K562 (cell line): ENCODE data around the gene YES1. TPM values are rescaled to one million over a fixed set of nuclear protein-coding genes. Genes with fewer than 3 reads are reported as not detected.

Experiments
- ARID1B ChIP-seq: fragments of 450-650 bp; IDR thresholded peaks from 2 replicates; pipeline ENCODE4 v1.6.1; 2016; ENCODE audit warnings: antibody characterized with exemption, mild to moderate bottlenecking, inconsistent platforms
- BRCA1 ChIP-seq, 2 experiments: fragments of 450-650 bp in 1 of 2; sonication (generic) in 1 of 2; formaldehyde crosslinking in 1 of 2; IDR thresholded peaks; 2 replicates each; pipeline versions ENCODE4 v1.5.0 to v1.6.1; 2017 to 2020; ENCODE audit warnings: mild to moderate bottlenecking in 1 of 2, missing genetic modification reagents in 1 of 2
- CGGBP1 ChIP-seq: fragments of 250-450 bp; sonication (Bioruptor Pico); IDR thresholded peaks from 2 replicates; pipeline ENCODE4 v1.9.0; 2021; ENCODE audit warnings: mild to moderate bottlenecking
- DLX4 ChIP-seq: fragments of 250-450 bp; sonication (Bioruptor Pico); IDR thresholded peaks from 2 replicates; pipeline ENCODE4 v1.6.1; 2021; ENCODE audit warnings: mild to moderate bottlenecking
- E2F6 ChIP-seq, 2 experiments: IDR thresholded peaks; 2 replicates each; pipeline ENCODE4 v1.6.1; 2011; ENCODE audit warnings: borderline replicate concordance in 1 of 2, control low read depth in 1 of 2, low read depth in 1 of 2, low read length in 1 of 2, mild to moderate bottlenecking in 1 of 2, mixed read lengths in 1 of 2, moderate library complexity in 1 of 2; ENCODE audit not compliant: insufficient read depth in 1 of 2, insufficient read length in 1 of 2, poor library complexity in 1 of 2, severe bottlenecking in 1 of 2; ENCODE audit errors: extremely low read depth in 1 of 2
- MBD1 ChIP-seq: fragments of 250-450 bp; sonication (Bioruptor Pico); IDR thresholded peaks from 2 replicates; pipeline ENCODE4 v1.8.0; 2022; ENCODE audit warnings: inconsistent platforms
- NCOA6 ChIP-seq: fragments of 450-650 bp; IDR thresholded peaks from 2 replicates; pipeline ENCODE4 v1.6.1; 2017; ENCODE audit warnings: mild to moderate bottlenecking
- PCBP1 ChIP-seq: fragments of 200-400 bp; formaldehyde crosslinking; IDR thresholded peaks from 2 replicates; pipeline ENCODE4 v1.6.1; 2018; ENCODE audit warnings: mild to moderate bottlenecking, low read depth, low read length; ENCODE audit not compliant: poor library complexity, severe bottlenecking
- RBM34 ChIP-seq: fragments of 200-400 bp; formaldehyde crosslinking; IDR thresholded peaks from 2 replicates; pipeline ENCODE4 v1.6.1; 2018; ENCODE audit warnings: low read length, borderline replicate concordance; ENCODE audit not compliant: insufficient read depth
- U2AF1 ChIP-seq: fragments of 200-400 bp; formaldehyde crosslinking; optimal IDR thresholded peaks from 2 replicates; pipeline ENCODE3; 2017; ENCODE audit warnings: mild to moderate bottlenecking, low read depth, low read length, moderate library complexity
- ZBTB17 ChIP-seq: fragments of 450-650 bp; formaldehyde crosslinking; IDR thresholded peaks from 2 replicates; pipeline ENCODE4 v1.4.0; 2020; ENCODE audit warnings: mild to moderate bottlenecking
- ZNF431 ChIP-seq: sonication (generic); formaldehyde crosslinking; IDR thresholded peaks from 2 replicates; pipeline ENCODE4 v1.8.0; 2022; ENCODE audit warnings: mild to moderate bottlenecking, missing genetic modification reagents
- ZNF512 ChIP-seq: IDR thresholded peaks from 2 replicates; pipeline ENCODE4 v1.6.1; 2016; ENCODE audit warnings: missing genetic modification characterization, missing compliant biosample characterization
- polyA plus RNA-seq, 8 experiments: library from polyadenylated mRNA; depleted of rRNA in 4 of 8; stranded (reverse) in 5 of 8; unstranded in 3 of 8; fragments of >200 nt; fragmentation: Nextera tagmentation in 2 of 8; fragmentation: Illumina TruSeq in 1 of 8; extraction: Ambion mirVana in 2 of 8; extraction: Trizol in 1 of 8; gene quantifications; 2 replicates each; pipeline versions ENCODE4 v1.2.1 to v1.2.3, GENCODE V29; 2011 to 2014; ENCODE audit warnings: inconsistent platforms in 1 of 8, missing spikeins in 1 of 8
- total RNA-seq, 7 experiments: library from RNA; depleted of rRNA in 6 of 7; stranded (reverse); fragments of >200 nt in 6 of 7; fragmentation: Illumina TruSeq in 2 of 7; extraction: Trizol in 2 of 7; gene quantifications; 2 replicates each; pipeline versions ENCODE4 v1.2.1 to v1.2.3, GENCODE V29; 2011 to 2021; ENCODE audit warnings: low replicate concordance in 1 of 7

YES1 gene
- total and polyA plus RNA-seq, 9 of the 15 experiments (the other 6 are each of a cell fraction or from before 2014, with no cell fraction given), result 37.2 to 115 (median 77.7) TPM

GRCh38 chr18:816088-816653, 4.1 kb upstream of the YES1 start (continued):
- TF ChIP-seq BRCA1 (IDR thresholded peaks at IDR 0.05) (no peak), BRCA1 (CRISPR knock-in tag; IDR thresholded peaks at IDR 0.05) (no peak), ZBTB17 (0 out of 2 replicates have a peak, but pooled peaks have one; percentile 45), ARID1B (no peak), DLX4 (CRISPR knock-in tag) (no peak), U2AF1 (no peak), E2F6 (IDR thresholded peaks at IDR 0.05; ENCODE audit: borderline replicate concordance in 1 of 2, extremely low read depth in 1 of 2, insufficient read depth in 1 of 2, insufficient read length in 1 of 2, low read depth in 1 of 2, low read length in 1 of 2, poor library complexity in 1 of 2, severe bottlenecking in 1 of 2) (no peak), RBM34 (no peak), ZNF512 (tag) (no peak), MBD1 (CRISPR knock-in tag) (no peak), ZNF431 (CRISPR knock-in tag) (no peak), CGGBP1 (CRISPR knock-in tag) (no peak), PCBP1 (no peak), NCOA6 (no peak)
